Cerebellar nuclear complex (tissue), 1 donor: ENCODE results near the gene KAT7.

Experiments used
- DNase-seq, 2 experiments: peaks; one replicate each; lab custom pipeline; 2025; lab: John Stamatoyannopoulos, UW

KAT7 gene

GRCh38 chr17:49872754-49873377, 84.4 kb downstream of the KAT7 start:
- no peak for DNase-seq

GRCh38 chr17:49873466-49873865, 85.0 kb downstream of the KAT7 start:
- DNase-seq, result no peak

- DNase-seq, result no peak
Observed at GRCh38 chr17:49873926-49874325, 85.4 kb downstream of the KAT7 start.

- no peak for DNase-seq
Observed at GRCh38 chr17:49874911-49875310, 86.4 kb downstream of the KAT7 start.

- no peak for DNase-seq
Observed at GRCh38 chr17:49875685-49876084, 87.2 kb downstream of the KAT7 start.

GRCh38 chr17:49878931-49879904, 90.7 kb downstream of the KAT7 start:
- DNase-seq, result no peak

- no peak for DNase-seq
Observed at GRCh38 chr17:49880291-49881053, 92.0 kb downstream of the KAT7 start.

- no peak for DNase-seq
Observed at GRCh38 chr17:49881054-49881402, 92.5 kb downstream of the KAT7 start.

- no peak for DNase-seq
Observed at GRCh38 chr17:49882434-49882833, 94.0 kb downstream of the KAT7 start.
